ENCODE data around the gene PPFIA2. TPM values are rescaled to one million over a fixed set of nuclear protein-coding genes. Genes with fewer than 3 reads are reported as not detected.

PPFIA2 gene
- total RNA-seq, 3 donors from 2014 or later, result 1.1 to 2.9 (median 2.6) TPM

- TF ChIP-seq, protein P1, sequence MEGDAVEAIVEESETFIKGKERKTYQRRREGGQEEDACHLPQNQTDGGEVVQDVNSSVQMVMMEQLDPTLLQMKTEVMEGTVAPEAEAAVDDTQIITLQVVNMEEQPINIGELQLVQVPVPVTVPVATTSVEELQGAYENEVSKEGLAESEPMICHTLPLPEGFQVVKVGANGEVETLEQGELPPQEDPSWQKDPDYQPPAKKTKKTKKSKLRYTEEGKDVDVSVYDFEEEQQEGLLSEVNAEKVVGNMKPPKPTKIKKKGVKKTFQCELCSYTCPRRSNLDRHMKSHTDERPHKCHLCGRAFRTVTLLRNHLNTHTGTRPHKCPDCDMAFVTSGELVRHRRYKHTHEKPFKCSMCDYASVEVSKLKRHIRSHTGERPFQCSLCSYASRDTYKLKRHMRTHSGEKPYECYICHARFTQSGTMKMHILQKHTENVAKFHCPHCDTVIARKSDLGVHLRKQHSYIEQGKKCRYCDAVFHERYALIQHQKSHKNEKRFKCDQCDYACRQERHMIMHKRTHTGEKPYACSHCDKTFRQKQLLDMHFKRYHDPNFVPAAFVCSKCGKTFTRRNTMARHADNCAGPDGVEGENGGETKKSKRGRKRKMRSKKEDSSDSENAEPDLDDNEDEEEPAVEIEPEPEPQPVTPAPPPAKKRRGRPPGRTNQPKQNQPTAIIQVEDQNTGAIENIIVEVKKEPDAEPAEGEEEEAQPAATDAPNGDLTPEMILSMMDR (IDR thresholded peaks at IDR 0.05), result no peak
- Histone ChIP-seq H3K4me3 (no peak overlapping the region), H3K36me3 (ENCODE audit: low read depth) (no peaks in the 10 kb centered on the region), H3K4me1 (ENCODE audit: low read depth) (no peaks in the 10 kb centered on the region), H3K9me3 (no peaks in the 10 kb centered on the region)
- no peak for DNase-seq
- intact Hi-C loops (cut with DNase I, micrococcal nuclease), result no loop called here
- ATAC-seq, result no peak
Measured at GRCh38 chr12:81499809-81500208, 259.3 kb downstream of the PPFIA2 start.

- no peaks in the 10 kb centered on the region for H3K4me1 ChIP-seq (ENCODE audit: low read depth)
- ATAC-seq (no peak), DNase-seq (no peak)
- no peaks in the 10 kb centered on the region for H3K36me3 ChIP-seq (ENCODE audit: low read depth)
- intact Hi-C loops (cut with DNase I, micrococcal nuclease), result no loop called here
- TF ChIP-seq, protein P1 (IDR thresholded peaks at IDR 0.05), result no peak
- H3K4me3 ChIP-seq, result no peak overlapping the region
- no peaks in the 10 kb centered on the region for H3K9me3 ChIP-seq
Measured at GRCh38 chr12:81492131-81492720, 266.9 kb downstream of the PPFIA2 start.

DNA sequence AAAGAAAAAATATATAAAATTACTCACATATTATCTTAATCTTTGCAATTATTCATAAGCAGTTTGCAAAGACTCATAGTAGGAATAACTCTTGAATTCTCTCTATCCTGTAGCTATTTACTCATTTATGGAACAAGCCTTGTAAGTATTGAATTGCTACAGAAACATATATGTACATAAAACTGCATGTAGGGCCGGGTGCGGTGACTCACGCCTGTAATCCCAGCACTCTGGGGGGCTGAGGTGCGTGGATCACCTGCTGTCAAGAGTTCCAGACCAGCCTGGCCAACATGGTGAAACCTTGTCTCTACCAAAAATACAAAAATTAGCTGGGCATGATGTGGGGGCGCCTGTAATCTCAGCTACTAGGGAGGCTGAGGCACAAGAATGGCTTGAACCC lies 286.2 kb downstream of the PPFIA2 start:
- DNase-seq (no peak), ATAC-seq (no peak)
- Histone ChIP-seq H3K36me3 (ENCODE audit: low read depth) (no peaks in the 10 kb centered on the region), H3K4me3 (no peak overlapping the region), H3K9me3 (no peaks in the 10 kb centered on the region), H3K4me1 (ENCODE audit: low read depth) (no peaks in the 10 kb centered on the region)
- intact Hi-C loops (cut with DNase I, micrococcal nuclease), result no loop called here
- TF ChIP-seq, protein P1 (IDR thresholded peaks at IDR 0.05), result no peak

DNA sequence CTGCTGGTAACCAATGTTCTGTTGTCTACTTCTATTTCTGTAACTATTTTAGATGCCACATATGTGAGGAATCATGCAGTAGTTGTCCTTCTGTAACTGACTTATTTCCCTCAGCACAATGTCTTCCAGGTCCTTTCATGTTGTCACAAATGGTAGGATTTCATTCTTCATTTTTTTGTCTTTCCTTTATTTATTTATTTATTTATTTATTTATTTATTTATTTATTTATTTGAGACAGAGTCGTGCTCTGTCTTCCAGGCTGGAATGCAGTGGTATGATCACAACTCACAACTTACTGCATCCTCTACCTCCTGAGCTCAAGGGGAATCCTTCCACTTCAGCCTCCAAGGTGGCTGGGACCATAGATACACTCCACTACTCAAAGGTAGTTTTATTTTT lies 288.2 kb downstream of the PPFIA2 start:
- intact Hi-C loops (cut with DNase I, micrococcal nuclease), result no loop called here
- no peak for DNase-seq
- no peak for ATAC-seq
- TF ChIP-seq, protein P1 (IDR thresholded peaks at IDR 0.05), result no peak
- H3K36me3 ChIP-seq (ENCODE audit: low read depth), result no peaks in the 10 kb centered on the region
- no peak overlapping the region for H3K4me3 ChIP-seq
- no peaks in the 10 kb centered on the region for H3K9me3 ChIP-seq
- no peaks in the 10 kb centered on the region for H3K4me1 ChIP-seq (ENCODE audit: low read depth)

DNA sequence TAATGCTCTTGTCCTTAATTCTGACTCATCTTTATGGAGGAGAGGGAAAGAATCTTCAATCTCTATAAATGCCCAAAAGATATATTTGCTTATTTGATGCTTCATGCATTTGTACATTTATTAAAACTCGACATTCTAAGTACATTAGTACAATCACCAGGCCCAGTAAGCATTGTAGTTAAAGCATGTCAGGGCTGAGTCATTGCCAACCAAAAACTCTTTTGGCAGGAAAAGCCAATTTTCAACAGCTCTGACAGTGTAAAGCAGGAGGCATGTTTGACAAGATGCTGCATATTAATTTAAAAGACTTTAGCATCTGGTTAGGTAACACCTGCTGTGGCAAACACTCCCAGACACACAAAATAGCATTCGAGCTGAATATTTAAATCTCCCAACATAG lies 290.9 kb downstream of the PPFIA2 start:
- no peak overlapping the region for H3K4me3 ChIP-seq
- H3K9me3 ChIP-seq, result no peaks in the 10 kb centered on the region
- ATAC-seq (no peak), DNase-seq (no peak)
- TF ChIP-seq, protein P1 (IDR thresholded peaks at IDR 0.05), result no peak
- H3K4me1 ChIP-seq (ENCODE audit: low read depth), result no peaks in the 10 kb centered on the region
- intact Hi-C loops (cut with DNase I, micrococcal nuclease), result no loop called here
- no peaks in the 10 kb centered on the region for H3K36me3 ChIP-seq (ENCODE audit: low read depth)

GRCh38 chr12:81465876-81466275 lies 293.3 kb downstream of the PPFIA2 start:
- DNase-seq (no peak), ATAC-seq (no peak)
- TF ChIP-seq, protein P1 (IDR thresholded peaks at IDR 0.05), result no peak
- no peaks in the 10 kb centered on the region for H3K4me1 ChIP-seq (ENCODE audit: low read depth)
- no peak overlapping the region for H3K4me3 ChIP-seq
- no peaks in the 10 kb centered on the region for H3K9me3 ChIP-seq
- intact Hi-C loops (cut with DNase I, micrococcal nuclease), result no loop called here
- no peaks in the 10 kb centered on the region for H3K36me3 ChIP-seq (ENCODE audit: low read depth)

Data from mucosa of descending colon (tissue), 3 donors.